GM12801 (cell line): ENCODE results near the gene PKMYT1.

Experiments
- CTCF ChIP-seq: IDR thresholded peaks from one replicate; pipeline ENCODE4 v1.5.1; 2011; ENCODE audit warnings: control low read depth; ENCODE audit not compliant: insufficient read length; ENCODE audit errors: extremely low read depth

PKMYT1 gene

GRCh38 chr16:2938206-2938605, 42.0 kb downstream of the PKMYT1 start:
- no peak for TF ChIP-seq CTCF

- no peak for TF ChIP-seq CTCF
Observed at GRCh38 chr16:2937170-2937569, 43.1 kb downstream of the PKMYT1 start.

DNA sequence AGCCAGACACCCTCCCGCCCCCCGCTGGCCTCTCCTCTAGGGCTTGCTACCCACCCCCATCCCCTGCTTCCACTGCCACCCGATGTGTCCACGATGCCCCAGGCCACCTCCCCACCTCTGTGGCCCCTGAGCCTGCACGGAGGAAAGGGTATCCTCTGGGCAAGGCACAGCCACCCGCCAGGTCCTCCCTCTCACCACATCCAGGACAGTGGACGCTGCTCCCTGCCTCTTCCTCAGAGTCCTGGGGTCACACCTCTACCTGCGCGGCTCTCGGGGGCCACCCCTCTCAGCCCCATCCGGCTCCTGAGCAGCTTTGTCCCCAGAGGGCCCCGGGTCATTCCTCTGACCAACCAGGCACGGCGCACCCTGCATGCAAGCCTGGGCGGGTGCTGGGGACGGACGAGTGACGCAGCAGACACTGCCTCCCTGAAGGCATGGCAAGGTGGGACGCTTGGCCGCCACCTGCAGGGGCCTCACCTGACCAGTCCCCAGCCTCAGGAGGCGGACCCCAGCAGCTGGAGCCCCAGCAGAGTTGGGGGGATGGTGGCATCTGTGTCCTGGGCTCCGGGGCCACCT, 43.7 kb downstream of the PKMYT1 start:
- no peak for TF ChIP-seq CTCF

DNA sequence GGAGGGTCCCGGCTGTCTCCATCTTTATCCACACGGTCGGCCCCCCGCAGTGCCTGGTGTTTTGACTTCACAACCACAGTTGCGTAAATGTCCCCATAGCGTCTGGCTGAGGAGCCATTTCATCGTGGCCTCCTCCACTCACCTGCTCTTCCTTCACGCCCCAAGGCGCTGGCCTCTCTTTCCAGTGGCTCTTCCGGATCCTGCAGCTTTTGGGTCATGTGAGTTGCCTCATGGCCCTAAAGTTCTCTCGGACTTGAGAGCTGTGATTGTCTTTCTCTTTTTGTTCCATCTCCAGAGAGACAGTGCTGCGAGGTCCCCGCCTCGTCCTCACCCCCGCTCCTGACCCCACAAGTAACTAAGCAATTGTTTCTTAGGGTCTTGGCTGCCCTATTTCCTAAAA, 45.8 kb downstream of the PKMYT1 start:
- TF ChIP-seq CTCF: no peak

DNA sequence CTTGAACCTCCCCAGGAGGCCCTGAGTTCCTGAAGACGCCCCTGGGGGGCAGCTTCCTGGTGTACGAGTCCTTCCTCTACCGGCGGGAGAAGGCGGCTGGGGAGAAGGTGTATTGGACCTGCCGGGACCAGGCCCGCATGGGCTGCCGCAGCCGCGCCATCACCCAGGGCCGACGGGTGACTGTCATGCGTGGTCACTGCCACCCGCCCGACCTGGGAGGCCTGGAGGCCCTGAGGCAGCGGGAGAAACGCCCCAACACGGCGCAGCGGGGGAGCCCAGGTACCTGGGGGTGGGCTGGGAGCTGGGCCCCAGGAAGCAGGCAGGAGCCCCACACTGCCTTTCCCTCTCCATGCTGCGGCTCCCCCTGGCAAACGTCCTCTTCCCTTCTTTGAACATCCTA, 46.5 kb downstream of the PKMYT1 start:
- no peak for TF ChIP-seq CTCF

GRCh38 chr16:2933136-2933535, 47.1 kb downstream of the PKMYT1 start:
- TF ChIP-seq CTCF: no peak

DNA sequence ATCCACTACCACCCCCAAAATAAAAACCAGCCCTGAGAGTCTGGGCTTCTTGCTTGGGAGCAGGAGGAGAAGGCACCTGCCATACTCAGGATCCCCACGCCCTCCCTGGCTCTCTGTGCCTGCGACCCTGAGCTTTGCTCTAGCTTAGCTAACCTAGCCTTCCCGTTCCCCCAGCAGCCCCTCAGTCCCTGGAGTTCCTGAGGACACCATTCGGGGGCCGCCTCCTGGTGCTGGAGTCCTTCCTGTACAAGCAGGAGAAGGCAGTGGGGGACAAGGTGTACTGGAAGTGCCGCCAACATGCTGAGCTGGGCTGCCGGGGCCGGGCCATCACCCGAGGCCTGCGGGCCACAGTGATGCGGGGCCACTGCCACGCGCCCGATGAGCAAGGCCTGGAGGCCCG, 50.0 kb downstream of the PKMYT1 start:
- no peak for TF ChIP-seq CTCF
